GM06990 (cell line): ENCODE data around the gene DNAAF5.

Source experiments
- DNase-seq: peaks from one replicate; pipeline ENCODE4 v3.0.0-alpha.2; 2011; ENCODE audit not compliant: insufficient read length; ENCODE audit errors: extremely low read depth
- H3K27me3 ChIP-seq: replicated peaks from 2 replicates; pipeline ENCODE4 v1.6.0; 2011; ENCODE audit warnings: low read length; ENCODE audit not compliant: control insufficient read depth, insufficient read depth
- H3K36me3 ChIP-seq: 2 replicates; pipeline ENCODE4 v1.5.1; 2011; ENCODE audit warnings: low read length; ENCODE audit not compliant: control insufficient read depth, insufficient read depth
- H3K4me3 ChIP-seq: replicated peaks from 2 replicates; pipeline ENCODE4 v1.5.1; 2011; ENCODE audit warnings: low read depth, mild to moderate bottlenecking, control low read depth, low read length
- TF ChIP-seq, protein P1 (sequence below): IDR thresholded peaks from 2 replicates; pipeline ENCODE4 v1.5.1; 2011; ENCODE audit warnings: low read length, control low read depth, mild to moderate bottlenecking, inconsistent platforms; ENCODE audit not compliant: insufficient read depth, poor library complexity, severe bottlenecking

DNAAF5 gene

DNA sequence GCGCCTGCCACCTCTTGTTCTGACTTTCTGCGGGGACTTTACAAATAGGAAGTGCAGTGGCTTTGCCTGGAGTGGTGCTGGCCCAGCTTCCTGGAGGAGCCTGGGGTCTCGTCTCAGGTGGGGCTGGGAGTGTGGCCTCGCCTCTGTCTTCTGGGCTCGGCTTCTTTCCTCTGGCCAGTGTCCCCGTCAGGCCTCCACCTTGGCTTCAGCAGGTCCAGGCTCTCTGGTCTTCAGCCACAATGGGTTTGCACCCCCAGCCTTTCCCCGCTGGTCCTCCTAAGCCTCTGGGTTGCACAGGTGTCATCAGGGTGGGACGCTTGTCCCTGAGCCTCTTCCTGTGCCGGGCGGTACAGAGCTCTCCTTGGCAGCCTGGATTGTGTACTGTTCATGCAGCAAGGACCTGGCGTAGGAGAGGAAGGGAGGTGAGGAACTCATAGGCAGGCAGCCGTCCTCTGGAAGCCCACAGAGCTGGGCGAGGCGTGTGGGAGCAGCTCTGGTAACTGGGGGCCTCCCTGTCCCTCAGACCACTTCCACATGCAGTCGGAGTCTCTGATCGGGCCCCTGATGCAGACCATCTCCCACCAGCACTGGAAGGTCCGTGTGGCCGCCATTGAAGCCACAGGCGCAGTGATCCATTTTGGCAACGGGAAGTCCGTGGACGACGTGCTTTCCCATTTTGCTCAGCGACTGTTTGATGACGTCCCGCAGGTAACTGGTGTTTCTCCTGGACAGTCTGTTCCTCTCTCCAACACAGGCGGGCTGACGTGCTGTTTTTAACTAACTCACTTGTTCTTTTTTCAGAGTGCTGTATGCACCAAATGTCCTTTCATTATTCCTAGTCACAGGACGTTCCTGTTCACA, 2.9 kb downstream of the DNAAF5 start:
- DNase-seq: no peak
- no peak overlapping the region for H3K4me3 ChIP-seq
- TF ChIP-seq, protein P1, sequence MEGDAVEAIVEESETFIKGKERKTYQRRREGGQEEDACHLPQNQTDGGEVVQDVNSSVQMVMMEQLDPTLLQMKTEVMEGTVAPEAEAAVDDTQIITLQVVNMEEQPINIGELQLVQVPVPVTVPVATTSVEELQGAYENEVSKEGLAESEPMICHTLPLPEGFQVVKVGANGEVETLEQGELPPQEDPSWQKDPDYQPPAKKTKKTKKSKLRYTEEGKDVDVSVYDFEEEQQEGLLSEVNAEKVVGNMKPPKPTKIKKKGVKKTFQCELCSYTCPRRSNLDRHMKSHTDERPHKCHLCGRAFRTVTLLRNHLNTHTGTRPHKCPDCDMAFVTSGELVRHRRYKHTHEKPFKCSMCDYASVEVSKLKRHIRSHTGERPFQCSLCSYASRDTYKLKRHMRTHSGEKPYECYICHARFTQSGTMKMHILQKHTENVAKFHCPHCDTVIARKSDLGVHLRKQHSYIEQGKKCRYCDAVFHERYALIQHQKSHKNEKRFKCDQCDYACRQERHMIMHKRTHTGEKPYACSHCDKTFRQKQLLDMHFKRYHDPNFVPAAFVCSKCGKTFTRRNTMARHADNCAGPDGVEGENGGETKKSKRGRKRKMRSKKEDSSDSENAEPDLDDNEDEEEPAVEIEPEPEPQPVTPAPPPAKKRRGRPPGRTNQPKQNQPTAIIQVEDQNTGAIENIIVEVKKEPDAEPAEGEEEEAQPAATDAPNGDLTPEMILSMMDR: no peak
- no peaks in the 10 kb centered on the region for H3K27me3 ChIP-seq
- H3K36me3 ChIP-seq: peaks cover 13% of the 10 kb centered on the region

DNA sequence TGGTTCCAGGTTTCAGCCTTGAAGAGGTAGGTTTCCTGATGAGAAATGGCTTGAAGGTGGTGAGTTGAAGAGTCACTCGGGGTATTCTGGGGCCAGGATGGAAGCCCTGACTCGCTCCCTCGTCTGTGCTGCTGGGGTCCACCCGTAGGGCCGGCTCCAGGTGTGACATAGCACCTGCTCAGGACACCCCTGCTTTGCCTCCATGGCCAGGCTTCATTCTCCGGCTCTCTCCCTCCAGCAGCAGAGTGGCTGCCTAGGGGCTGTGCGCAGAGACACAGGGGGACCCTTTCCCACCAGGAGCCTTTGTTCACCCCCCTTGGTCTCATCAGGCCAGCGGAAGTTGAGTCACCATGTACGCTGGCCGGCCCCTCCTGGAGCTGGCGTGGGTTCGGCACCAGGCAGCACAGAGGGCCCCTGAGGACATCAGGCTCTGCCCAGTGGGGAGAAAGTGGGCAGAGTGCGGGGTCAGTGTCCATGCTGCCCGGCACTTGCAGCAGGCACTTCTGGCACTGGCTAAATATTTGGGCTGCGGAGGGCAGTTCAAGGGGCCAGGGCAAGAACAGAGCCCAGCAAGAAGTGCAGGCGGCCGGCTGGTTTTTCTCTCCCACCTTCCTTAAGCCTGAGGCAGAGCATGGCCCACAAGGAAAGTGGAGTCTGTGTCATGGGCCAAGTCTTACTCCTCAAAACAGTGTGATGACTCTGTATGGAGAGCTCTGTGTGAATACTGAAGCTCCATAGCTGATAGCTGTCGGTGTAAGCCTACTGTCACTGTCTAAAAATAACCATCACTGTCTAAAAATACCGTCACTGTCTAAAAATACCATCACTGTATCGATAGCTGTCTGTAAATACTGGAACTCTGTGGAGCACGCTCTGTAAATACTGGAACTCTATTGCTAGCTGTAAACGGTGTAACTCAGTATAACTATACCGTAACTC, 4.3 kb downstream of the DNAAF5 start:
- no peaks in the 10 kb centered on the region for H3K27me3 ChIP-seq
- TF ChIP-seq, protein P1: no peak
- peaks cover 17% of the 10 kb centered on the region for H3K36me3 ChIP-seq
- DNase-seq: no peak
- H3K4me3 ChIP-seq: no peak overlapping the region

DNA sequence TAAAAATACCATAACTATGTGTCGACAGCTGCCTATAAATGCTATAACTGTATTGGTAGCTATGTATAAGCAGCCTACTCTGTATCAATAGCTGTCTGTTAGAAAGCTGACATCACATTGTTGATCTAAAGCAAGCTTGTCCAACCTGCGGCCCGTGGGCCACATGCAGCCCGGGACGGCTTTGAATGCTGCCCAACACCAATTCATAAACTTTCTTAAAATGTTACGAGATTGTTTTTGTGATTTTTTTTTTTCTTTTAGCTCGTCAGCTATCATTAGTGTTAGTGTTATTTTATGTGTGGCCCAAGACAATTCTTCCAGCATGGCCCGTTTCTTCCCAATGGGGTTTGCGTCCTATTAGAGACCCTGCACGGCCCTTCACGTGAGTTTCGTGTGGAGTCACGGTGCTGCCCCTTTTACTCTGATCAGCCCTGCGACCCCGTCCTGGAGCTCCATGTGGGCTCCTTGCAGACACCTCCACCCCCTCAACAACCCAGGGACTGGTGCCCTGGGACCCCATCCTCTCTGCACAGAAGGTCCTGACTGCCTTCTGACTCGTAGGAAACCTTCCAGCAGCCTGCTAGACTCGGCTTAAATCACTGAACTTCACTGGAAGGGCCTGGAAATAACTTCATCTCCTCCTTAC, 5.1 kb downstream of the DNAAF5 start:
- Histone ChIP-seq H3K36me3 (peaks cover 17% of the 10 kb centered on the region), H3K4me3 (no peak overlapping the region), H3K27me3 (no peaks in the 10 kb centered on the region)
- DNase-seq: no peak
- TF ChIP-seq, protein P1: no peak

DNA sequence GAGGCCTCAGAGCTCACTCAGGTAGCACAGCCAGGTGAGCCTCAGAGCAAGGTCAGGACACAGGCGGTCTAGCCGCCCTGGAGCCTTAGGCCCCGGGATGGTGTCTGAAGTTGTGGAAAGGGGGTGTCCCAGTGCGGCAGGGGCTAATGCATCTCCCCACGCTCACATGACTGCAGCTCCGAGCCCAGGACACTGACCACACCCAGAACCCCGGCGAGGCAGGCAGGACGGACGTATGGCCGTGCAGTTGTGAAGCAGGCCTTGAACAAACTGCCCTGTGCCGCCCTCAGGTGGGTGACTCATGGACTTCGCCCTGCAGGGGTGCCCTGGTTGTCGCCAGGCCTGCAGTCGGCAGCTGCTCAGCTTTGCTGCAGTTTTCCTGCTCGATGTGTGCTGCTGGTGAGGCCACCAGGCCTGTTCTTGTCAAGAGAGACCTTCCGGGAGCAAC, 5.6 kb downstream of the DNAAF5 start:
- TF ChIP-seq, protein P1: no peak
- peaks cover 17% of the 10 kb centered on the region for H3K36me3 ChIP-seq
- no peak overlapping the region for H3K4me3 ChIP-seq
- no peak for DNase-seq
- H3K27me3 ChIP-seq: no peaks in the 10 kb centered on the region

DNA sequence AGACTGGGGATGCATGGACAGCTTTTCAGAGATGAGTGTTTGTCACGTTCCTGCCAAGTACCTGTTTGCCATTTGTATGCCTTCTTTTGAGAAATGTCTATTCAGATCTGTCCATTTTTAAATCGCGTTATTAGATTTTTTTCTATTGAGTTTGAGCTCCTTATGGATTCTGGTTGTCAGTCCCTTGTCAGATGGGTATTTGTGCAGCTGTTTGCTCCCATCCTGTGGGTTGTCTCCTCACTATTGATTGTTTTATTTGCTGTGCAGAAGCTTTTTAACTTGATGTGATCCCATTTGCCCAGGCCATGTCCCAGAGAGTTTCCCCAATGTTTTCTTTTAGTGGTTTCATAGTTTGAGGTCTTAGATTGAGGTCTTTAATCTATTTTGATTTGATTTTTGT, 6.1 kb downstream of the DNAAF5 start:
- Histone ChIP-seq H3K27me3 (no peaks in the 10 kb centered on the region), H3K36me3 (peaks cover 17% of the 10 kb centered on the region), H3K4me3 (no peak overlapping the region)
- TF ChIP-seq, protein P1: no peak
- no peak for DNase-seq
